HUES6 (cell line): ENCODE results near the gene RPS23.
"Not testable (repeated sequence)": the region's sequence is repeated elsewhere in the genome, so short reads cannot be mapped to it uniquely, and the experiment has no call there.

Source experiments
- H3K27ac ChIP-seq: 2 replicates; pipeline ENCODE4 v1.7.0; 2013; ENCODE audit warnings: low read depth, mild to moderate bottlenecking, low read length, inconsistent platforms
- H3K27me3 ChIP-seq: 2 replicates; pipeline ENCODE4 v1.6.1; 2013; ENCODE audit warnings: low read length; ENCODE audit not compliant: control insufficient read depth, insufficient read depth
- H3K36me3 ChIP-seq: 2 replicates; pipeline ENCODE4 v1.6.1; 2013; ENCODE audit warnings: low read length; ENCODE audit not compliant: control insufficient read depth, insufficient read depth
- H3K4me1 ChIP-seq: 2 replicates; pipeline ENCODE4 v1.6.1; 2013; ENCODE audit warnings: low read length; ENCODE audit not compliant: control insufficient read depth, insufficient read depth
- H3K4me3 ChIP-seq: 2 replicates; pipeline ENCODE4 v1.5.1; 2013; ENCODE audit warnings: low read depth, low read length
- H3K9ac ChIP-seq: one replicate; pipeline ENCODE4 v1.6.1; 2013; ENCODE audit warnings: mild to moderate bottlenecking, low read length
- H3K9me3 ChIP-seq: 2 replicates; pipeline ENCODE4 v1.6.1; 2013; ENCODE audit warnings: low read depth, low read length; ENCODE audit not compliant: control insufficient read depth, insufficient read depth

The RPS23 gene

GRCh38 chr5:82290005-82290404 lies 11.9 kb upstream of the RPS23 start:
- no peaks in the 10 kb centered on the region for H3K9me3 ChIP-seq
- H3K4me1 ChIP-seq, result peaks cover 40% of the 10 kb centered on the region; the same call in 1 of the 2 replicates
- no peak overlapping the region for H3K4me3 ChIP-seq
- H3K36me3 ChIP-seq, result no peaks in the 10 kb centered on the region
- no peak overlapping the region for H3K27ac ChIP-seq
- no peak overlapping the region for H3K9ac ChIP-seq
- H3K27me3 ChIP-seq, result no peaks in the 10 kb centered on the region

GRCh38 chr5:82287625-82288024 lies 9.5 kb upstream of the RPS23 start:
- peaks cover 21% of the 10 kb centered on the region; the same call in 1 of the 2 replicates for H3K4me1 ChIP-seq
- H3K9me3 ChIP-seq, result no peaks in the 10 kb centered on the region
- no peak overlapping the region for H3K4me3 ChIP-seq
- H3K27ac ChIP-seq, result no peak overlapping the region
- H3K36me3 ChIP-seq, result no peaks in the 10 kb centered on the region
- no peak overlapping the region for H3K9ac ChIP-seq
- H3K27me3 ChIP-seq, result no peaks in the 10 kb centered on the region

- H3K4me1 ChIP-seq, result peaks cover 7% of the 10 kb centered on the region; the same call in 1 of the 2 replicates
- H3K27me3 ChIP-seq, result no peaks in the 10 kb centered on the region
- no peaks in the 10 kb centered on the region for H3K36me3 ChIP-seq
- H3K27ac ChIP-seq, result no peak overlapping the region
- H3K4me3 ChIP-seq, result no peak overlapping the region
- no peak overlapping the region for H3K9ac ChIP-seq
- H3K9me3 ChIP-seq, result no peaks in the 10 kb centered on the region
Observed at GRCh38 chr5:82285206-82285605, 7.1 kb upstream of the RPS23 start.

GRCh38 chr5:82283893-82284292 lies 5.7 kb upstream of the RPS23 start:
- Histone ChIP-seq H3K27me3 (no peaks in the 10 kb centered on the region), H3K27ac (no peak overlapping the region), H3K9ac (no peak overlapping the region), H3K36me3 (no peaks in the 10 kb centered on the region), H3K4me3 (no peak overlapping the region), H3K9me3 (no peaks in the 10 kb centered on the region), H3K4me1 (no peaks in the 10 kb centered on the region)

- Histone ChIP-seq H3K4me3 (peak overlapping the region; percentile 93), H3K36me3 (peaks cover 34% of the 10 kb centered on the region), H3K9me3 (no peaks in the 10 kb centered on the region), H3K27me3 (no peaks in the 10 kb centered on the region), H3K27ac (peak overlapping the region; percentile 99), H3K4me1 (peaks cover 10% of the 10 kb centered on the region; the same call in 1 of the 2 replicates), H3K9ac (peak overlapping the region; percentile 99)
Observed at GRCh38 chr5:82278711-82279370, 687 bp upstream of the RPS23 start.

GRCh38 chr5:82277613-82277986 lies 554 bp downstream of the RPS23 start:
- H3K36me3 ChIP-seq, result peaks cover 34% of the 10 kb centered on the region
- H3K27me3 ChIP-seq, result no peaks in the 10 kb centered on the region
- peak overlapping the region; percentile 99 for H3K27ac ChIP-seq
- peak overlapping the region; percentile 99 for H3K9ac ChIP-seq
- no peaks in the 10 kb centered on the region for H3K9me3 ChIP-seq
- peaks cover 10% of the 10 kb centered on the region; the same call in 1 of the 2 replicates for H3K4me1 ChIP-seq
- peak overlapping the region; percentile 93 for H3K4me3 ChIP-seq

GRCh38 chr5:82276800-82277612 lies 1.1 kb downstream of the RPS23 start:
- H3K36me3 ChIP-seq, result peaks cover 34% of the 10 kb centered on the region
- peak overlapping the region; percentile 99 for H3K9ac ChIP-seq
- no peaks in the 10 kb centered on the region for H3K27me3 ChIP-seq
- peak overlapping the region; percentile 93 for H3K4me3 ChIP-seq
- no peaks in the 10 kb centered on the region for H3K9me3 ChIP-seq
- peak overlapping the region; percentile 99 for H3K27ac ChIP-seq
- H3K4me1 ChIP-seq, result peaks cover 10% of the 10 kb centered on the region; the same call in 1 of the 2 replicates

GRCh38 chr5:82275216-82275664 lies 2.9 kb downstream of the RPS23 start:
- Histone ChIP-seq H3K9ac (no peak overlapping the region), H3K4me1 (peaks cover 10% of the 10 kb centered on the region; the same call in 1 of the 2 replicates), H3K4me3 (no peak overlapping the region), H3K27me3 (no peaks in the 10 kb centered on the region), H3K27ac (no peak overlapping the region), H3K36me3 (peaks cover 34% of the 10 kb centered on the region), H3K9me3 (no peaks in the 10 kb centered on the region)

GRCh38 chr5:82274343-82275211 lies 3.6 kb downstream of the RPS23 start:
- peaks cover 34% of the 10 kb centered on the region for H3K36me3 ChIP-seq
- peak overlapping the region; percentile 51 for H3K9ac ChIP-seq
- peaks cover 10% of the 10 kb centered on the region; the same call in 1 of the 2 replicates for H3K4me1 ChIP-seq
- H3K27me3 ChIP-seq, result no peaks in the 10 kb centered on the region
- H3K4me3 ChIP-seq, result 0 out of 2 replicates have a peak overlapping the region, but pooled peaks have one; percentile 5
- no peak overlapping the region for H3K27ac ChIP-seq
- H3K9me3 ChIP-seq, result no peaks in the 10 kb centered on the region

GRCh38 chr5:82273426-82273825 lies 4.7 kb downstream of the RPS23 start:
- not testable (repeated sequence) for H3K4me3 ChIP-seq, H3K9ac ChIP-seq, H3K27me3 ChIP-seq, H3K27ac ChIP-seq, H3K9me3 ChIP-seq
- Histone ChIP-seq H3K4me1 (peaks cover 10% of the 10 kb centered on the region; the same call in 1 of the 2 replicates), H3K36me3 (peaks cover 34% of the 10 kb centered on the region)
